Measurements from ENCODE around the gene C3orf33.

DNA sequence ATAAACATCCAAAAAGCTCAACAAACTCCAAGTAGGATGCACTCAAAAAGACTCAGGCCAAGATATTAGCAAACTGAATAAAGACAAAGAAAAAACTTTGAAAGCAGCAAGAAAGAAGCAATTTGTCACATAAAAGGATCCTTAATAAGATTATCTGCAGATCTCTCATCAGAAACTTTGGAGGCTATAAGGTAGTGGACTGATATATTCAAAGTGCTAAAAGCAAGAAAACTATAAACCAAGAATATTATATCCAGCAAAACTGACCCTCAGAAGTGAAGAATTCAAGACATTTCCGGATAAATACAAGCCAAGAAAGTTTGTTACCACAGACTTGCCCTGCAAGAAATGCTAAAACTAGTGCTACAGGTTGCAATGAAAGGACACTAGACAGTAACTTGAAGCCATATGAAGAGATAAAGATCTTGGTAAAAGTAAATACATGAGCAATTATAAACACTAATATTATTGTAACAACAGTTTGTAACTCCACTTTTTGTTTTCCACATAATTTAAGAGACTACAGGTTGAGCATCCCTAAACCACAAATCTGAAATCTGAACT is 23.6 kb downstream of the C3orf33 start:
- TF ChIP-seq, protein P1, sequence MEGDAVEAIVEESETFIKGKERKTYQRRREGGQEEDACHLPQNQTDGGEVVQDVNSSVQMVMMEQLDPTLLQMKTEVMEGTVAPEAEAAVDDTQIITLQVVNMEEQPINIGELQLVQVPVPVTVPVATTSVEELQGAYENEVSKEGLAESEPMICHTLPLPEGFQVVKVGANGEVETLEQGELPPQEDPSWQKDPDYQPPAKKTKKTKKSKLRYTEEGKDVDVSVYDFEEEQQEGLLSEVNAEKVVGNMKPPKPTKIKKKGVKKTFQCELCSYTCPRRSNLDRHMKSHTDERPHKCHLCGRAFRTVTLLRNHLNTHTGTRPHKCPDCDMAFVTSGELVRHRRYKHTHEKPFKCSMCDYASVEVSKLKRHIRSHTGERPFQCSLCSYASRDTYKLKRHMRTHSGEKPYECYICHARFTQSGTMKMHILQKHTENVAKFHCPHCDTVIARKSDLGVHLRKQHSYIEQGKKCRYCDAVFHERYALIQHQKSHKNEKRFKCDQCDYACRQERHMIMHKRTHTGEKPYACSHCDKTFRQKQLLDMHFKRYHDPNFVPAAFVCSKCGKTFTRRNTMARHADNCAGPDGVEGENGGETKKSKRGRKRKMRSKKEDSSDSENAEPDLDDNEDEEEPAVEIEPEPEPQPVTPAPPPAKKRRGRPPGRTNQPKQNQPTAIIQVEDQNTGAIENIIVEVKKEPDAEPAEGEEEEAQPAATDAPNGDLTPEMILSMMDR (IDR thresholded peaks at IDR 0.05) = no peak
- no peak for TF ChIP-seq POLR2A (IDR thresholded peaks at IDR 0.05)

Measured in thyroid gland (tissue), 4 donors.